HG03432 (cell line): ENCODE data around the gene WDR26.

Experiments
- ATAC-seq: cut with Tn5 transposase; IDR thresholded peaks from one replicate; pipeline ENCODE4 v1.9.1; 2021; ENCODE audit warnings: mild to moderate bottlenecking, moderate library complexity; ENCODE audit not compliant: unreplicated experiment

The WDR26 gene

GRCh38 chr1:224399887-224400286, 34.7 kb downstream of the WDR26 start:
- no peak for ATAC-seq

- ATAC-seq: no peak
Observed at GRCh38 chr1:224393294-224393693, 41.3 kb downstream of the WDR26 start.

GRCh38 chr1:224392411-224393249, 42.0 kb downstream of the WDR26 start:
- no peak for ATAC-seq

GRCh38 chr1:224390517-224390916, 44.1 kb downstream of the WDR26 start:
- ATAC-seq: no peak

GRCh38 chr1:224387943-224388342, 46.7 kb downstream of the WDR26 start:
- no peak for ATAC-seq

GRCh38 chr1:224387302-224387912, 47.2 kb downstream of the WDR26 start:
- ATAC-seq: no peak

GRCh38 chr1:224383218-224383617, 51.4 kb downstream of the WDR26 start:
- ATAC-seq: no peak

GRCh38 chr1:224381880-224382548, 52.6 kb downstream of the WDR26 start:
- ATAC-seq: no peak

- peak; percentile 76 for ATAC-seq
Observed at GRCh38 chr1:224380003-224380402, 54.6 kb downstream of the WDR26 start.

GRCh38 chr1:224378855-224379631, 55.6 kb downstream of the WDR26 start:
- no peak for ATAC-seq

- ATAC-seq: peak; percentile 74
Observed at GRCh38 chr1:224377676-224378006, 57.0 kb downstream of the WDR26 start.

- ATAC-seq: no peak
Observed at GRCh38 chr1:224375059-224375458, 59.5 kb downstream of the WDR26 start.

GRCh38 chr1:224373008-224373590, 61.5 kb downstream of the WDR26 start:
- no peak for ATAC-seq

- ATAC-seq: peak; percentile 90
Observed at GRCh38 chr1:224368409-224368808, 66.2 kb downstream of the WDR26 start.

- ATAC-seq: no peak
Observed at GRCh38 chr1:224359207-224359606, 75.4 kb downstream of the WDR26 start.

GRCh38 chr1:224358237-224358636, 76.4 kb downstream of the WDR26 start:
- ATAC-seq: no peak

GRCh38 chr1:224357626-224358124, 76.9 kb downstream of the WDR26 start:
- no peak for ATAC-seq

- ATAC-seq: peak; percentile 98
Observed at GRCh38 chr1:224356685-224357625, 77.6 kb downstream of the WDR26 start, which contains the start of gene CNIH4. Gene CNIH4 (plus strand): TSS chr1:224356879. CDS start chr1:224356925, 46 bp downstream.
